Neural cell (in vitro differentiated cells): ENCODE data around the gene BEND4.

ENCODE experiments used
- EP300 ChIP-seq: fragments of 450-650 bp; conservative IDR thresholded peaks from 2 replicates; pipeline ENCODE4 v1.6.1; 2014; ENCODE audit warnings: antibody characterized with exemption, mild to moderate bottlenecking, moderate library complexity; ENCODE audit not compliant: poor library complexity, severe bottlenecking
- EZH2 ChIP-seq: fragments of 200-600, 300-800 bp; shearing (Covaris generic), sonication (generic); IDR thresholded peaks from 2 replicates; pipeline ENCODE4 v1.6.1; 2014; ENCODE audit warnings: antibody characterized with exemption, low read length, borderline replicate concordance, mild to moderate bottlenecking; ENCODE audit not compliant: insufficient read depth, poor library complexity, severe bottlenecking
- MXI1 ChIP-seq: fragments of 450-650 bp; conservative IDR thresholded peaks from 2 replicates; pipeline ENCODE4 v1.6.1; 2014; ENCODE audit warnings: antibody characterized with exemption, mild to moderate bottlenecking; ENCODE audit not compliant: poor library complexity, severe bottlenecking
- POLR2AphosphoS5 ChIP-seq: IDR thresholded peaks from 2 replicates; pipeline ENCODE4 v1.6.1; 2012
- RAD21 ChIP-seq: fragments of 450-650 bp; conservative IDR thresholded peaks from 2 replicates; pipeline ENCODE4 v1.6.1; 2014; ENCODE audit warnings: antibody characterized with exemption, mild to moderate bottlenecking, moderate library complexity
- SMC3 ChIP-seq: fragments of 450-650 bp; conservative IDR thresholded peaks from 2 replicates; pipeline ENCODE4 v1.6.1; 2014; ENCODE audit warnings: antibody characterized with exemption, mild to moderate bottlenecking, moderate library complexity; ENCODE audit not compliant: poor library complexity
- TAF1 ChIP-seq: IDR thresholded peaks from 2 replicates; pipeline ENCODE4 v1.6.1; 2012; ENCODE audit warnings: low read depth
- TF ChIP-seq, protein P1 (sequence below): fragments of 450-650 bp; IDR thresholded peaks from 2 replicates; pipeline ENCODE4 v1.5.1; 2014; ENCODE audit warnings: antibody characterized with exemption, mild to moderate bottlenecking, moderate library complexity; ENCODE audit not compliant: poor library complexity, severe bottlenecking
- TF ChIP-seq, protein P2 (sequence below): IDR thresholded peaks from 2 replicates; pipeline ENCODE4 v1.6.1; 2012; ENCODE audit warnings: borderline replicate concordance

DNA sequence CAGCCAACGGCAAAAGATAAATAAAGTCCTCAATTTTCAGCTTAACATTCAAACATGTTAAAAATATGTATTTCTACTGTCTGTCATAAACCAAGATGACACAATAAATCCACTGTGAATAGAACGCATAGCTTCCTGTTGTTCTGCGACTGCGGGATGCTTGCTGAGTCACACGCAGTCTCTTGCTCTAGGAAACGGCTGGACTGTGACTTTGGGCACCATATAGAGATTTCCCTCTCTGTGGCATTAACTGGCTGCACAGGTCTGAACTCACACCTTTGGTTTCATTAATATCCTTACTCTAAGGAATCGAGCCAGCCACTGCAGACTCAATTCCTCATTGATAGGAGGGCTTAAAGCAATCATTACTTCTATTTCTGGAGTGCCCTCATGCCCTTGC is 8.4 kb downstream of the BEND4 start:
- TF ChIP-seq, protein P1, sequence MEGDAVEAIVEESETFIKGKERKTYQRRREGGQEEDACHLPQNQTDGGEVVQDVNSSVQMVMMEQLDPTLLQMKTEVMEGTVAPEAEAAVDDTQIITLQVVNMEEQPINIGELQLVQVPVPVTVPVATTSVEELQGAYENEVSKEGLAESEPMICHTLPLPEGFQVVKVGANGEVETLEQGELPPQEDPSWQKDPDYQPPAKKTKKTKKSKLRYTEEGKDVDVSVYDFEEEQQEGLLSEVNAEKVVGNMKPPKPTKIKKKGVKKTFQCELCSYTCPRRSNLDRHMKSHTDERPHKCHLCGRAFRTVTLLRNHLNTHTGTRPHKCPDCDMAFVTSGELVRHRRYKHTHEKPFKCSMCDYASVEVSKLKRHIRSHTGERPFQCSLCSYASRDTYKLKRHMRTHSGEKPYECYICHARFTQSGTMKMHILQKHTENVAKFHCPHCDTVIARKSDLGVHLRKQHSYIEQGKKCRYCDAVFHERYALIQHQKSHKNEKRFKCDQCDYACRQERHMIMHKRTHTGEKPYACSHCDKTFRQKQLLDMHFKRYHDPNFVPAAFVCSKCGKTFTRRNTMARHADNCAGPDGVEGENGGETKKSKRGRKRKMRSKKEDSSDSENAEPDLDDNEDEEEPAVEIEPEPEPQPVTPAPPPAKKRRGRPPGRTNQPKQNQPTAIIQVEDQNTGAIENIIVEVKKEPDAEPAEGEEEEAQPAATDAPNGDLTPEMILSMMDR = no peak
- TF ChIP-seq MXI1 = no peak
- no peak for TF ChIP-seq EZH2
- no peak for TF ChIP-seq TAF1
- TF ChIP-seq EP300 = no peak
- no peak for TF ChIP-seq POLR2AphosphoS5
- TF ChIP-seq, protein P2, sequence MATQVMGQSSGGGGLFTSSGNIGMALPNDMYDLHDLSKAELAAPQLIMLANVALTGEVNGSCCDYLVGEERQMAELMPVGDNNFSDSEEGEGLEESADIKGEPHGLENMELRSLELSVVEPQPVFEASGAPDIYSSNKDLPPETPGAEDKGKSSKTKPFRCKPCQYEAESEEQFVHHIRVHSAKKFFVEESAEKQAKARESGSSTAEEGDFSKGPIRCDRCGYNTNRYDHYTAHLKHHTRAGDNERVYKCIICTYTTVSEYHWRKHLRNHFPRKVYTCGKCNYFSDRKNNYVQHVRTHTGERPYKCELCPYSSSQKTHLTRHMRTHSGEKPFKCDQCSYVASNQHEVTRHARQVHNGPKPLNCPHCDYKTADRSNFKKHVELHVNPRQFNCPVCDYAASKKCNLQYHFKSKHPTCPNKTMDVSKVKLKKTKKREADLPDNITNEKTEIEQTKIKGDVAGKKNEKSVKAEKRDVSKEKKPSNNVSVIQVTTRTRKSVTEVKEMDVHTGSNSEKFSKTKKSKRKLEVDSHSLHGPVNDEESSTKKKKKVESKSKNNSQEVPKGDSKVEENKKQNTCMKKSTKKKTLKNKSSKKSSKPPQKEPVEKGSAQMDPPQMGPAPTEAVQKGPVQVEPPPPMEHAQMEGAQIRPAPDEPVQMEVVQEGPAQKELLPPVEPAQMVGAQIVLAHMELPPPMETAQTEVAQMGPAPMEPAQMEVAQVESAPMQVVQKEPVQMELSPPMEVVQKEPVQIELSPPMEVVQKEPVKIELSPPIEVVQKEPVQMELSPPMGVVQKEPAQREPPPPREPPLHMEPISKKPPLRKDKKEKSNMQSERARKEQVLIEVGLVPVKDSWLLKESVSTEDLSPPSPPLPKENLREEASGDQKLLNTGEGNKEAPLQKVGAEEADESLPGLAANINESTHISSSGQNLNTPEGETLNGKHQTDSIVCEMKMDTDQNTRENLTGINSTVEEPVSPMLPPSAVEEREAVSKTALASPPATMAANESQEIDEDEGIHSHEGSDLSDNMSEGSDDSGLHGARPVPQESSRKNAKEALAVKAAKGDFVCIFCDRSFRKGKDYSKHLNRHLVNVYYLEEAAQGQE = no peak
- TF ChIP-seq RAD21 = no peak
- no peak for TF ChIP-seq SMC3
